ENCODE measurements around the gene RCC2. TPM values are rescaled to one million over a fixed set of nuclear protein-coding genes. Genes with fewer than 3 reads are reported as not detected.

The RCC2 gene
- polyA plus RNA-seq, 10 donors: 30.5 to 57.6 (median 35.1) TPM

DNA sequence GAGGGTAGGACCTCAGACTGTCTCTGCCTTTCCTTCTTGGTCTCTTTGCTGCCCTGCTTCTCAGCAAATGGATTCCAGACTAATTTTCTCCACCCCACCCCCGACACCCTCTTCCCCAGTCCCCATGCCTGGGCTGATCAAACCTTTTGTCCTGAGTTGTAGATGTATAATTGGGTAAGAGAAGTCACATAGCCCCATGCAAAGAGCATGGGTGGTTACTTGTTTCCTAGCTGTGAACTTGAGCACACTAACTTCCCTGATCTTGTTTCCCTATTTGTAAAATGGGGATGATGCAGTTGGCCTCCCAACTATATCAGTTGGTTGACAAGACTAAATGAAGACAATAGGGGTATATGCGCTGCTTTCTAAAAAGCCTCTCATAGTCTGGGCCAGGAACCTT is 58.3 kb downstream of the RCC2 start:
- DNase-seq: no peak

DNA sequence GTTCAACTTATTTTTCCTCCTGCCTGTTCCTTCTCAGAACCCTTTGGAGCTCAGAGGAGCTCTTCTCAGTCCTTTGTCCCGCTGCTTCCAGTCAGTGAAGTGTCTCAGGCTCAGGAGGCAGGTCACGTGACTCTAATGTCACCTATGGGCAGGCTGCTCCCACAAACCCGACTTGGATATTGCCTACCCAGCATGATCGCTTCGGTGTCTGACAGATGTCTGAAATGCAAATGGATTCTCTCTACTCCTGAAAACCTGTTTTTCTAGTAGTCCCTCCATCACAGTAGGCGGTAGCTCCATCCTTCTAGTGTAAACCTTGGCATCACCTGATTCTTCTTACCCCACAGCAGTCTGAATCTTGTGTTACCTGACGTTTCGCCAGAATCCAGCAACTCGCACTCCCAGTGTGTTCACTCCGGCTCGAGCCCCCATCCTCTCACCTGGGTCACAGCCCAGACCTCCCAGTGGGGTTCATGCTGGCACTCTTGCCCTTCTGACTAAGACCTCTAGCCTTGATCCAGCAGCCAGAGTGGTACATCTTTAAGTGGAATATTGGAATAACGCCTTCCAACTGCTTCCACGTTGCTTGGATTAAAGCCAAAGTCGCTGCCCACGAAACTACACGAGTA is 62.0 kb downstream of the RCC2 start:
- no peak for DNase-seq

DNA sequence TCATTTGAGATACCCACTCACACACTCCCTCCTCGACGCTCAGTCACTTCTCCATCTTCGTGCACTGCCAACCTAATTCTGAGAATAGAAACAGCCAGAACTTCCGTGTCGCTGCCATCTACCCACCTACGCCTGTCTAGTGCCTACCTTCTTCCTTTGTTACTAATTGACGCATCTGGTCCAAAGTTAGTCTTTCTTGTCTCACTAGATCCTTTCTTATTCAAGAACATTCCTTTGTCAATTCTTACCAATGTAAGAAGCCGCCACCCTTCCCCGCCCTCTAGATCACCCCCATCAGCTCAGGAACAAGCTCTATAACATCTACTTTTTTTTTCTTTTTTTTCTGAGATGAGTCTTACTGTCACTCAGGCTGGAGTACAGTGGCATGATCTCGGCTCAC is 63.8 kb downstream of the RCC2 start:
- DNase-seq: no peak

DNA sequence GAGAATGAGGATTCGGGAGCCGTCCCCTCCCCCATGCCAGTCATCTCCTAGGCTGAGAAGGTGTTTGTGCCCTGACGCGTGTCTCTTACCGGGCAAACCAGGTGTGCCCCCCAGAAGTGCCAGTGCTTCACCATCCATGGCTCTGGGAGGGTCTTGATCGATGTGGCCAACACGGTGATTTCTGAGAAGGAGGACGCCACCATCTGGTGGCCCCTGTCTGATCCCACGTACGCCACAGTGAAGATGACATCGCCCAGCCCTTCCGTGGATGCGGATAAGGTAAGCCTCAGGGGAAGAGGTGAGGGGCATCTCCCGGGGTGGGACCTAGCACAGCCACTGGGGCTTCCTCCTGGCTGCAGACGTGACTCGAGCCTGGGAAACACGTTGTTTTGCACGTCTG is 66.5 kb downstream of the RCC2 start:
- DNase-seq: no peak

DNA sequence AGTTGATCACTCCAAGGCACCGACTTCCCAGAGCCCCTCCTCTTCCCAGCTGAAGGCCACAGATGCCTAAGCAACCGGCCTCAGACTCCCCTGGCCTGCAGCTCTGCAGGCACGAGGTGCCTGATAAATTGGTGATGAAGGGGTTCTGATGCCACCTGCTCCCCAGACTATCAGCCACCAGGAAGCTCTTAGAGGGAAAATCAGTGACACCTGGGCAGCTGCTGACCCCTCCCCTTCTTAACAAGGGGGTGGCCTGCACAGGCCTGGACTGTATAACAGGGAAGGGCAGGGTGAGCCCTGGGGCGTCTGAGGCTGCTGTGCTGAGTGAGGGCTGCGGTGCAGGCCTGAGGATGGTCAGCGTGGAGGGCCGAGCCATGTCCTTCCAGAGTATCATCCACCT is 67.6 kb downstream of the RCC2 start, which contains the start of gene PADI6:
PADI6 (plus strand) TSS at position 301 of the 400 bp plus-strand sequence; CDS start at position 351, 50 bp downstream.
- no peak for DNase-seq

DNA sequence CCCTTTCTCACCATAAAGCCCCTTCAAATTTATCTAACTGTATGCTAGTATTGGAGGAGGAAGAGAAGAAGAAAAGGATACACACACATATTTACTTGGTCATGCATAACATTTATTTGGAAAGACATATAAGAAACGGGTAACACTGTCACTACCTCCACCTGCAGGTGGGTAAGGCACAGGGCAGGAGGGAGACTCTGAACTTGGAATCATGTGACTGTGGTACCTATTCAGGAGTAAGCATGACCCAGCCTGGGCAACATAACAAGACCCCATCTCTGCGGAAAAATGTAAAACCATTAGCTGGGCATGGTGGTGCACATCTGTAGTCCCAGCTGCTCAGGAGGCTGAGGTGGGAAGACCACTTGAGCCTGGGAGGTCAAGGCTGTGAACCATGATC is 68.9 kb downstream of the RCC2 start:
- DNase-seq: no peak

DNA sequence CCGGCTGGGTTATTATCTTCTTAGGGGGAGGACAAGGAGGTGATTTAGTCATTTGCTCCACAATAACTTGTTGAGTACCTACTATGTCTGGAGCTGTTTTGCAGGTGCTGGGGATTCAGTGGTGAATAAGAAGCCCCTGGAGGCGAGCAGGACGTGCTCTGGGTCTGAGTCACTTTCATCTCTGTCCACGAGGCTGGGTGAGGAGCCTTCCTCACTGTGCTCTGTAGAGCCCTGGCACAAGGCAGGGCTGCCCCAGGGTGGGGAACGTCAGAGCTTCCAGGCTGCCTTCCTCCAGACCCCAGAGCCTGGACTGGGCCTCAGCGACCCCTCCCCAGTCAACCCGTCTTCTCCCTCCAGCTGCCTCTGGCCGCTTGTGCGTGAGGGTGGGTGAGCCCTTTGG is 70.0 kb downstream of the RCC2 start:
- no peak for DNase-seq

DNA sequence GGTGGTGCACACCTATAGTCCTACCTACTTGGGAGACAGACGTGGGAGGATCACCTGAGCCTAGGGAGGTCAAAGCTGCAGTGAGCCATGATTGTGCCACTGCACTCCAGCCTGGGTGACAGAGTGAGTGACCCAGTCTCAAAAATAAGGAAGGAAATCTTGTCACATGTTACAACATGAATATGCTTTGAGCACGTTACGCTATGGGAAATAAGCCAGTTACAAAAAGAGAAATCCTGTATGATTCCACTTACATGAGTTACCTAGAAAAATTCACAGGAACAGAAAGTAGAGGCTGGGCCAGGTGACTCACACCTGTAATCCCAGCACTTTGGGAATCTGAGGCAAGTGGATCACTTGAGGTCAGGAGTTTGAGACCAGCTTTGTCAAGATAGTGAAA is 74.2 kb downstream of the RCC2 start:
- no peak for DNase-seq

DNA sequence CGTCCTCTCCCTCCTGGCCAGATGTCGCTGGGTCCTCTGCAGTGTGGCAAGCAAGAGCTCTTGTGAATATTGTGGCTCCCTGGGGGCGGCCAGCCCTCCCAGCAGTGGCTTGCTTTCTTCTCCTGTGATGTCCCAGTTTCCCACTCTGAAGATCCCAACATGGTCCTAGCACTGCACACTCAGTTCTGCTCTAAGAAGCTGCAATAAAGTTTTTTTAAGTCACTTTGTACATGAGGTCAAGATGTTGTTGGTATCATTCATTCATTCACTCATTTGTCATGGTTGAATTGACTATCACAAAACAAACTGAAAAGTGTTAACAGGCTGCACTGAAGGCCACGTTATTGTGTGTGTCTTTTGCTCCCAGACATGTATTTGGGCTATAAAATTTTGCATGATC is 75.7 kb downstream of the RCC2 start:
- no peak for DNase-seq

DNA sequence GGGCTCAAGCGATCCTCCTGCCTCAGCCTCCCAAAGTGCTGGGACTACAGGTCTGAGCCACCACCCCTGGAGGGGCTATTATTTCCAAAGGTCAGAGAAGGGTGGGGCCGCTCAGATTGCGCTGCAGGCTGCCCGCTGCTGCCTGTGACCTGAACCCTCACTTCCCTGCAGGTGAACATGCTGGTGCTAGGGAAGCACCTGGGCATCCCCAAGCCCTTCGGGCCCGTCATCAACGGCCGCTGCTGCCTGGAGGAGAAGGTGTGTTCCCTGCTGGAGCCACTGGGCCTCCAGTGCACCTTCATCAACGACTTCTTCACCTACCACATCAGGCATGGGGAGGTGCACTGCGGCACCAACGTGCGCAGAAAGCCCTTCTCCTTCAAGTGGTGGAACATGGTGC is 76.1 kb downstream of the RCC2 start:
- no peak for DNase-seq

DNA sequence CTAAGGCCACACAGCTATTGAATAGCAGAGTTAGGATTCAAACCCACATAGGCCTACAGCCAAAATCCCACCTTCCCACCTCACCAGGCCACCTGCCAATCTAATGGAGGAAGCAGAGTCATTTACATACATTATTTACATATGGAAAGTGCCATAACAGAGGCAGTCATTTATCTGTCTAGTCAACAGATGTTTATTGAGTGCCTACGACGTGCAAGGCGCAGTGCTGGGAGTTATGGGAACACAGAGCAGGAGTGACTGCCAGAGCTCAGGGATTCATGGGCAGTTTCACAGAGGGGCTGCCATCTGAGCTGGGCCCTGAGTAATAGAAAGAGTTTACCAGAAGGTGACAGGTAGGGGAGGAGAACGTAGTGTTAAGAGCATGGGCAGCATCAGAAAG is 77.8 kb downstream of the RCC2 start:
- DNase-seq: no peak

DNA sequence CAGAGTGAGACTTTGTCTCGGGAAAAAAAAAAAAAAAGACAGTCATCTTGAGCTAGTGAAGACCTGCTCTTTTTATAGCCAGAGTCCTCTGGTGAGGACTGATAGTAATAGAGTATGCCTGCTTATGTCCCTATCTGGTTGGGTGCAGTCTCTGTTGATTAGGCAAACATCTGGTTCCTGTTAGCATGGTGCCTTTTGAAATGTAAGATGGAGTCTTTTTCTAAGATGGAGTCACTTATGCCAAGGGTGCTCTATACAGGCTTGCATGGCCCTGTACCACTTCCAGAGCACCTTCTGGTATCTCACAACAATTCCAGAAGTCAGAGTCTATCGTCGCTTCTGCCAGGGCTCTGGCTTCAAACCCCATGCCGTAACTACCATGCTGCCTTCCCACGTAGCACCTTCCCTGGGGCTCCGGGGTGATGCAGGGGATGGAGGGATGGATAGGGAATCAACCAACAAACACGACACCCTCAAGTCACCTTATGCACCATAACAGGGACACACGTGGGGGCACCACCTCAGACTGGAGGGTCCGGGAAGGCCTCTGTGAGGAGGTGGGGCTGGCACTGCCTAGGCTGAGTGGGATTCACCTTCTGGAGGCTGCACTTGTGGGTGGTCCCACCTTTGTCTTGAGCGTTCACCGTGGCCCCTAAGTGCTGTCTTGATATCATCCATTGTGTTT is 79.1 kb downstream of the RCC2 start:
- DNase-seq: no peak

DNA sequence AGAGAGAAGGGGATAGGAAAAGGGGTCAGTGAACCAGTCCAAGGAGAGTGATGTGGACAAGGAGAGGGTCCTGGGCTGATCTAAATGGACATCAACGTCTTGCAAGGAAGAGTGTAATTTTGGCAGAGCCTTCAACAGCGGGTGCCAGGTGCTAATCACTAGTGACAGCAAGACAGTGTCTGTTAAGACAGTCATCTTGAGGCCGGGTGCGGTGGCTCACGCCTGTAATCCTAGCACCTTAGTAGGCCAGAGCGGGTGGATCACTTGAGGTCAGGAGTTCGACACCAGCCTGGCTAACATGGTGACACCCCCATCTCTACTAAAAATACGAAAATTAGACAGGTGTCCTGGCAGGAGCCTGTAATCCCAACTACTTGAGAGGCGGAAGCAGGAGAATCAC is 79.7 kb downstream of the RCC2 start:
- no peak for DNase-seq

DNA sequence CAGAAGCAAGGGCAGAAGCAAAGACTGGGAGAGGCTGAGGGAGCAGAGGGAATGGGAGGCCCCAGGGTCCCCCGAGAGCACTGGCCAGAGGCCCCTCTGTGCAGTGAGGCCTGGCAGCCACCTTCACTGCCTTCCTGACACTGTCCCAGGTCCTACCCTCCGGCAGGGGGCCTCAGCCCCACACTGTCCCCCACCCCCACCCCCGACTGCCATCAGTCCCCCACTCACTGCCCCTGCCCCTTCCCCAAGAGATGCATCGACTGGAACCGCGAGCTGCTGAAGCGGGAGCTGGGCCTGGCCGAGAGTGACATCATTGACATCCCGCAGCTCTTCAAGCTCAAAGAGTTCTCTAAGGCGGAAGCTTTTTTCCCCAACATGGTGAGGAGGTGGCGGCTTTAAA is 80.4 kb downstream of the RCC2 start:
- DNase-seq: no peak

DNA sequence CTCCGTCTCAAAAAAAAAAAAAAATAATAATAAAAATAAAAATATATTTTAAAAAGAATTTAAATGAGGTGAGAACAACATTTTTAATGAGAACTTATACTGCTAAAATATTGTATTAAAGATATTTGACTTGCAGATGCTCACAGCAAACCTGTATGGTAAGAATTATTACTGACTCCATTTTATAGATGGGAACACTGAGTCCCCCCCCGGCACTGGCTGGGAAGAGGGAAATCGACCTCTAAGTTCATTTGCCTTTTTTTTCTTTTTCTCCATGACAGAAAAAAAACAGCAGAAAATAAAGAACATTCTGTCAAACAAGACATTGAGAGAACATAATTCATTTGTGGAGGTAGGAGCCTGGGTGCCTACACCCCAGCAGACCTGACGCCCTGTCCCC is 80.9 kb downstream of the RCC2 start:
- DNase-seq: no peak

Other genes starting within 250 kb of the RCC2 start
- gene PADI1, start 234.5 kb downstream of the RCC2 start, polyA plus RNA-seq (ENCODE audit: insufficient read length in 10 of 10): under 1 TPM; 0.15 to 0.97 (median 0.34) TPM
- under 1 TPM in 2 of 10 donors, not detected in 8; 0.09 to 0.11 TPM for gene PADI3, start 190.6 kb downstream of the RCC2 start, polyA plus RNA-seq (ENCODE audit: insufficient read length in 10 of 10)
- 1 to 10 TPM in 3 of 10 donors, under 1 TPM in 7; 0.27 to 1.4 (median 0.75) TPM for gene PADI4, start 131.5 kb downstream of the RCC2 start, polyA plus RNA-seq (ENCODE audit: insufficient read length in 10 of 10)
- gene PADI6, start 67.5 kb downstream of the RCC2 start, polyA plus RNA-seq (ENCODE audit: insufficient read length in 10 of 10): under 1 TPM in 2 of 10 donors, not detected in 8; 0.12 to 0.24 TPM
- gene ARHGEF10L, start 100.0 kb upstream of the RCC2 start, polyA plus RNA-seq (ENCODE audit: insufficient read length in 10 of 10): 10 to 100 TPM; 16.6 to 22.8 (median 19.6) TPM